HepG2 (cell line): ENCODE results near the gene EMC9. TPM values are rescaled to one million over a fixed set of nuclear protein-coding genes. Genes with fewer than 3 reads are reported as not detected.

Experiments used
- AGO1 ChIP-seq: fragments of 200-400 bp; formaldehyde crosslinking; IDR thresholded peaks from 2 replicates; pipeline ENCODE4 v1.6.1; 2017; ENCODE audit warnings: mild to moderate bottlenecking, low read depth, low read length, moderate library complexity; ENCODE audit not compliant: poor library complexity, severe bottlenecking
- AKAP8 ChIP-seq: sonication (generic); formaldehyde crosslinking; IDR thresholded peaks from 2 replicates; pipeline ENCODE4 v1.5.1; 2020; ENCODE audit warnings: mild to moderate bottlenecking, missing genetic modification reagents
- ATF7 ChIP-seq, 2 experiments: fragments of 450-650 bp in 1 of 2; sonication (generic) in 1 of 2; formaldehyde crosslinking in 1 of 2; IDR thresholded peaks; 2 replicates each; pipeline versions ENCODE4 v1.4.0 to v1.6.1; 2016 to 2020; ENCODE audit warnings: antibody characterized with exemption in 1 of 2, mild to moderate bottlenecking in 1 of 2, missing genetic modification reagents in 1 of 2
- BATF2 ChIP-seq: sonication (generic); formaldehyde crosslinking; IDR thresholded peaks from 2 replicates; pipeline ENCODE4 v1.8.0; 2022; ENCODE audit warnings: mild to moderate bottlenecking, missing genetic modification reagents, moderate library complexity
- FOXP4 ChIP-seq: sonication (generic); formaldehyde crosslinking; IDR thresholded peaks from 2 replicates; pipeline ENCODE4 v1.4.0; 2020; ENCODE audit warnings: missing genetic modification reagents
- GLI4 ChIP-seq: sonication (generic); formaldehyde crosslinking; IDR thresholded peaks from 2 replicates; pipeline ENCODE4 v1.5.1; 2020; ENCODE audit warnings: missing genetic modification reagents, mild to moderate bottlenecking, moderate library complexity, borderline replicate concordance
- GMEB1 ChIP-seq: sonication (generic); formaldehyde crosslinking; IDR thresholded peaks from 2 replicates; pipeline ENCODE4 v1.5.1; 2020; ENCODE audit warnings: missing genetic modification reagents, mild to moderate bottlenecking, borderline replicate concordance
- MYC ChIP-seq: sonication (generic); formaldehyde crosslinking; IDR thresholded peaks from 2 replicates; pipeline ENCODE4 v1.9.0; 2021; ENCODE audit warnings: missing genetic modification reagents, borderline replicate concordance
- PRDM10 ChIP-seq: sonication (generic); formaldehyde crosslinking; IDR thresholded peaks from 2 replicates; pipeline ENCODE4 v1.4.0; 2020; ENCODE audit warnings: low read depth, missing genetic modification reagents
- SALL2 ChIP-seq: sonication (generic); formaldehyde crosslinking; IDR thresholded peaks from 2 replicates; pipeline ENCODE4 v1.8.1; 2023; ENCODE audit warnings: mild to moderate bottlenecking, missing genetic modification reagents, inconsistent platforms
- SMARCE1 ChIP-seq: fragments of 450-650 bp; IDR thresholded peaks from 2 replicates; pipeline ENCODE4 v1.6.1; 2017; ENCODE audit warnings: borderline replicate concordance
- ZBTB7A ChIP-seq: sonication (generic); formaldehyde crosslinking; IDR thresholded peaks from 2 replicates; pipeline ENCODE4 v1.8.0; 2022; ENCODE audit warnings: mild to moderate bottlenecking, missing genetic modification reagents
- ZNF574 ChIP-seq: sonication (generic); formaldehyde crosslinking; IDR thresholded peaks from 2 replicates; pipeline ENCODE4 v1.4.0; 2020; ENCODE audit warnings: missing genetic modification reagents
- ZNF639 ChIP-seq: conservative IDR thresholded peaks from 2 replicates; pipeline ENCODE4 v1.6.1; 2018; ENCODE audit warnings: missing genetic modification reagents
- polyA plus RNA-seq, 8 experiments: library from polyadenylated mRNA; depleted of rRNA in 3 of 8; stranded (reverse) in 7 of 8; unstranded in 1 of 8; fragments of >200 nt; fragmentation: Illumina TruSeq in 4 of 8; extraction: Trizol in 4 of 8; gene quantifications; 2 replicates each; pipeline versions ENCODE4 v1.2.1 to v1.2.3, GENCODE V29; 2011 to 2016; ENCODE audit warnings: low read depth in 4 of 8, missing spikeins in 1 of 8, mixed read lengths in 1 of 8; ENCODE audit not compliant: insufficient read depth in 1 of 8
- total RNA-seq, 5 experiments: library from RNA; depleted of rRNA; stranded (reverse); fragments of >200 nt; fragmentation: Illumina TruSeq; extraction: Trizol; gene quantifications; 2 replicates each; pipeline ENCODE4 v1.2.3, GENCODE V29; 2016; ENCODE audit warnings: low read depth in 1 of 5

The EMC9 gene
- total and polyA plus RNA-seq, 2 of the 13 experiments (the other 11 are each of a cell fraction or from before 2014, with no cell fraction given) = 60.5 to 78.7 TPM

GRCh38 chr14:24093901-24094840, 47.2 kb downstream of the EMC9 start, which contains the start of gene PCK2 (continued):
- no peak for TF ChIP-seq BATF2 (CRISPR knock-in tag)
- peak; percentile 52 for TF ChIP-seq GMEB1
- peak; percentile 78 for TF ChIP-seq AGO1
- TF ChIP-seq FOXP4 (CRISPR knock-in tag) = peak; percentile 86
- peak; percentile 93 for TF ChIP-seq ZNF574 (CRISPR knock-in tag)
- TF ChIP-seq SMARCE1 = no peak
- peak; percentile 98 for TF ChIP-seq GLI4 (CRISPR knock-in tag)
- TF ChIP-seq ATF7 (IDR thresholded peaks at IDR 0.05) = peak; percentile 49
- no peak; the same call in 1 of the 2 replicates for TF ChIP-seq ATF7 (CRISPR knock-in tag; IDR thresholded peaks at IDR 0.05)
- TF ChIP-seq ZNF639 (CRISPR knock-in tag) = peak; percentile 84
- TF ChIP-seq MYC (CRISPR knock-in tag) = peak; percentile 94
- TF ChIP-seq AKAP8 (CRISPR knock-in tag) = peak; percentile 97
- peak; percentile 58; the same call in 1 of the 2 replicates for TF ChIP-seq PRDM10 (CRISPR knock-in tag)
- no peak for TF ChIP-seq ZBTB7A (CRISPR knock-in tag)
- peak; percentile 94; the same call in 1 of the 2 replicates for TF ChIP-seq SALL2
